Activated CD8-positive, alpha-beta memory T cell treated with anti-CD3 and anti-CD28 coated beads, Interleukin-2, amount 50 U/mL, for 1 hour (primary cell): ENCODE measurements around the gene ERICH4.
"Not testable (repeated sequence)": the region's sequence is repeated elsewhere in the genome, so short reads cannot be mapped to it uniquely, and the experiment has no call there.

Source experiments
- DNase-seq: peaks from one replicate; pipeline ENCODE4 v3.0.0-alpha.2; 2020; ENCODE audit errors: extremely low read depth

Gene ERICH4

DNA sequence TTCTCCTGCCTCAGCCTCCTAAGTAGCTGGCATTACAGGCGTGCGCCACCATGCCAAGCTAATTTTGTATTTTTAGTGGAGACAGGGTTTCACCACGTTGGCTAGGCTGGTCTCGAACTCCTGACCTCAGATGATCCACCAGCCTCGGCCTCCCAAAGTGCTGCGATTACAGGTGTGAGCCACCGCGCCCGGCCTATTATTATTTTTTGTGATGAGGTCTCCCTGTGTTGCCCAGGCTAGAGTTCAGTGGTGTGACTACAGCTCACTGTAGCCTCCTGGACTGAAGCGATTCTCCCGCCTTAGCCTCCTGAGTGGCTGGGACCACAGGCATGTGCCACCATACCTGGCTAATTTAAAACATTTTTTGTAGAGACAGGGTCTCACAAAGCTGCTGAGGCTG lies 7.6 kb upstream of the ERICH4 start:
- DNase-seq: not testable (repeated sequence)

DNA sequence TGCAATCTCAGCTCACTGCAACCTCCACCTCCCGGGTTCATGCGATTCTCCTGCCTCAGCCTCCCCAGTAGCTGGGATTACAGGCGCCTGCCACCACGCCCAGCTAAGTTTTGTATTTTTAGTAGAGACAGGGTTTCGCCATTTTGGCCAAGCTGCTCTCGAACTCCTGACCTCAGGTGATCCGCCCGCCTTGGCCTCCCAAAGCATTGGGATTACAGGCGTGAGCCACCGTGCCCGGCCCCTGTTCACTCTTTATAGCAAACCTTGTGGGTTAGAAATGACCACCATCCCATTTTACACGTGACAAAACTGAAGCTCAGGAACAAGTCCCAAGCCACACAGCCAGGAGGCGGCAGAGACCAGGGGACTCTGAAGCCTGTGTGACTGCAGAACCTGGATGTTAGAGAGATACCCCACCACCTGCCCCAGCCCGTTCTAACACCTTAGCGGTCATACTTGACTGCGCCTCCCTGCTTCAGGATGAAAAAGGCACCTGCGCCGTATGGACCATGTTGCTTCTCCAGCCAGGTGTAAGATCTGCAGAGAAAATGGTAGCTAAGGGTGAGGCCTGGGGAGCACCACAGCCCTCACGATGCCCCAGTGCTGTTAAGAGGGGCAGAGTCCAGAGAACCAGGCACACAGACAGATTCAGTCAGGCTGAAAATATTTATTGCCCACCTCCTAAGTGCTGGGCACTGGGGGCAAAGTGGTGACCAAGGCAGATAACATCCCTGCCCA lies 6.9 kb upstream of the ERICH4 start:
- no peak for DNase-seq

DNA sequence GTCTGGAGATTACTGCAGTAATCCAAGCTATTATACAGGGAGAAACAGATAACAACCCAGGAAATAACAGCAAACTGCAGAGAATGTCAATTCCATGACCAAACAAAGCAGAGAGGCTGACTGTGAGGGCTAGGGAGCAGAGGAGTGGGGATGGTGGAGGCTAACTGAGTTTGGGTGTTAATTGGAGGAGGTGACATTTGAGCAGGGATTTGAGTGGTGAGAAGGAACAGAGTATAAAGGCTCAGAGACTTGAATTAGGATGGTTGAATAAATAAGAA lies 6.3 kb upstream of the ERICH4 start:
- DNase-seq: no peak

DNA sequence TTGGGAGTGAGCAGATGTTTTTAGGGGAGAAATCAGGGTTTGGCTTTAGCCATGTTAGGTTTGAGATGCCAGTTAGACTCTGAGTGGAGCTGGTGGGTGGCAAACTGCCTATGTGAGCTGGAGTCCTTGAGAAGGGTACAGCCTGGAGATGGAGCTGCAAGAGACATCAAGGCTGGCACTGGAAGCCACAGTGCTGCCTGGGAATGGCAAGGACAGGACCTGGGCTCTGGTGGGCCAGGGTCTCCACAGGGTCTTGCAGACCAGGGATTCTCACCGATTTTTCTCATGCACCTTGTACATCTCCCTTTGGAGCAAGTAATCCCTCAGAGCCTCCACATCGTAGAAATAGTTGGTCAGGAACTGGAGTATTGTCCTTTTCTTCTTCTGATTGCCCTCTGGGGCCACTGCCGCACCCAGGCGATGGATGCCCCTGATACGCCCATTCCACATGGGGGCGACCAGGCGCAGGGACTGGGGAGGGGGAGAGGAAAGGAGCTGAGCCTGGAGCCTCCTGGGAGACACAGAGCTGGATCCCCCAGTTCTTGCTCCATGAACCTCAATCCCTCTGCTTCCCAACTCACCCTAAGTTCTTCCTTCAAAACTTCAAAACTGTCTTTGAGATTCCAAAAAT lies 4.9 kb upstream of the ERICH4 start:
- DNase-seq: no peak

DNA sequence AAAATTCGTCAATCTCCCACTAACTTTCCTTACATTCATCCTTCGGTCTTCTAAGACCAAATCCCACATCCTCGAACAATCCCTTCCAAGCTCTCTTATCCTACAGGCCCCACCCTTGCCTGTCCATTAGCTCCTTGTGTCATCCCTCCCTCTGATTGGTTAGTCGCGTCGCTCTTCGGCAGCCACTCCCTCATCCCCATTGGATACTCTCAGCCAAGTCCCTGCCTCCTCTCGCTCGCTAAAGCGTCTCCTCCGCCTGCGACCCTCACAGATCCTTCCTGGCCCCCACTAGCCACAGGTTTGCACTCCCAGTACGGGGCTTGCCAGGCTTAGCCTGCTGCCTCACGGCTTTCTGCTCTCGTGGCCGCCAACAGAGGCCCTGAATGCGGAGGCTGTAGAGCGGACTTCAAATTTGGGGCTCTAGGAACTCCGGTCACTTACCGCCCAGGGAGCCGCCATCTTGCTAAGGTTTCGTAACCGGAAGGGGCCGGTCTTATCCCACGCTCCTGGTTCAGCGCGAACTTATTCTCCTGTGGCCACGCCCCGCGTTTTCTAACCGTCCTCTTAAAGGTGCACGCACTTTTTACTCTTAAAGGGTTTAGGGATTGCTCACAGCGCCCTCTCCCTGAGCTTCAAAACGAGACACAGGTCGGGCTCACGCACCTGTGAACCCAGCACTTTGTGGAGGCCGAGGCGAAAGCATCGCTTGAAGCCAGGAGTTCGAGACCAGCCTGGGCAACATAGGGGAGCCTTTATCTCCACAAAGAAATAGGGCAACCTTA lies 3.3 kb upstream of the ERICH4 start, which contains the start of gene DMAC2:
DMAC2 (minus strand) TSS at position 472 of the 782 bp plus-strand sequence; CDS start at position 459, 13 bp downstream.
- DNase-seq: peak; percentile 89

DNA sequence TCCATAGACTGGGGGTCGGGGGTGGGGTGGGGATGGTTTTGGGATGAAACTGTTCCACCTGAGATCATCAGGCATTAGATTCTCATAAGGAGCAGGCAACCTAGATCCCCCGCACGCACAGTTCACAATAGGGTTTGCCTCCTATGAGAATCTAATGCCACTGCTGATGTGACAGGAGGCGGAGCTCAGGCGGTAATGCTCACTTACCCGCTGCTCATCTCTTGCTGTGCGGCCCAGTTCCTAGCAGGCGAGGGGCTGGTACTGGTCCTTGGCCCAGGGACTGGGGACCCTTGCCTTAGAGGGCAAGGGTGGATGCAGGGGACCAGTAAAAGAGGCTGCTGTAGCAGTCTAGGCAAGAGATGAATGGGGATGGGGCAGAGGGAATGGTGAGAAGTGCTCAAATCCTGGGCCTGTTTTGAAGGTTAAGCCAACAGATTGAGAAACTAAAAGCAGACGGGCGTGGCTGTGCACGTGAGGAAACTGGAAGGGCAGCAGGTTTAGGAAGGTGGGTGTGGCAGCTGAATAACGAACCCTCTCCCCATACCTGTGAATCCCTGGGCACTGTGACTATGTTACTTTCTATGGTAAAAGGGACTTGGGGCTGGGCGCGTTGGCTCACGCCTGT lies 1.5 kb upstream of the ERICH4 start:
- no peak for DNase-seq

DNA sequence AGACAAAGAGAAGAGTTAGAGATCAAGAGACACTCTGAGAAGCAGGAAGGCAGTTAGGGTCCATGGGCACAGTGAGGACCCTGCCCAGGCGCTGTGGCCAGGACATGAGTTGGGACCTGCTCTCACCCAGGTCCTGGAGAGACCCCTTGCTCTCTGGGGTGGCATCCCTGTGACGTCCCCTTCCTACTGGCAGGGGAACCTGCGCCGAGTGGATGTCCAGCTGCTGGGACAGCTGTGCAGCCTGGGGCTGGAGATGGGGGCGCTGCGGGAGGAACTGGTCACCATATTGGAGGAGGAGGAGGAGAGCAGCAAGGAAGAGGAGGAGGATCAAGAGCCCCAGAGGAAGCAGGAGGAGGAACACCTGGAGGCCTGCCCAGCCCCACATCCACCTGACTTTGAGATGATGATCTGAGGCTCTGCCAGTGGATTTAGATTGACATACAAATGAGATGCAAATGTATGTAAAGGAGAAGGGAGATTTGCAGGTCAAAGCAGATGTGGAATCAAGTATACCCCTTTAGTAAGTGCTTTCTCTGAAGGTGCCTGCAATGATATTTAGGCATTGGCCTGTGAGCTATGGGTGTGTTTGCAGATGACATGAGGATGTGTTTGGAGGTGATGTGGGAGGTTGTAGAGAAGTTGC lies 978 bp downstream of the ERICH4 start:
- DNase-seq: no peak

DNA sequence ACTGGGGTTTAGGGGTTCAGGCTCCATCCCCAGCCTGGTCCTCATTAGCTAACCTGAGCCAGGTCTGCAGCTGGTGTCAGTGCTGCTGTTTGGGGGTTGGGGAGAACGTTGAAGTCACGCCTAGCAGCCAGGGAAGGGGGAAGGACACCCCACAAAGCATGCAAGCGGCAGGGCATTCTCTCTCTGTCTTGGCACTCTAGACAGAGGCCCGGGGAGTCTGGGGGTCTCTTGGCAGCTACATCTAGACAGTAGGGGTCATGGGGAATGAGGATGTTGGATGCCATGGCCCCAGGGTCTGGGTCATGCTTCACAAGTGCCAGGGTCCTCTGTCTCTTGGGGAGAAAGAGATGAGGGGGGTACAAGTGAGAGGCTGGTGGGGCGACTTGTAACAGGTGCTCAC lies 2.6 kb downstream of the ERICH4 start:
- no peak for DNase-seq

DNA sequence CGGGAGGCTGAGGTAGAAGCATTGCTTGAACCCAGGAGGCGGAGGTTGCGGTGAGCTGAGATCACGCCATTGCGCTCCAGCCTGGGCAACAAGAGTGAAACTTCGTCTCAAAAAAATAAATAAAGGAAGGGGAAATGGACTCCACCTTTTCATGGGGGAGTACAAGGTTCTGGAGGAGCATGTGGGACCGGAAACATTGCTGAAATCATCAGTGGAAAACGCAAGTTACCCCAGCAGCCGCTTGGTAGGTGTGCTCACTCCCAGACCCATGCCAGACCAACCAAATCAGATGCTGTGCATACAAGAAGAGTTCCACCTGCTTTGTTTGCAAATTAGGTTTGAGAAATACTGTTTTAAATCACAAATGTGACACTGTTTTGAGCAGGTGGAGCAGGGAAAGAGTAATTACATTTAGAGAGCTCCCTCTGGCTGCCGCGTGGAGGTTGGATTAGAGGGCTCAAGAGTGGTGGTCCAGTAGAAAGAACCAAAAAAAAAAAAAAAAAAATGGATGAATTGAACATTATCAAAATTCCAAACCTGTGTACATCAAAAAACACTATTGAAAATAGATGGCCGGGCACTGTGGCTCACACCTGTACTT lies 4.9 kb downstream of the ERICH4 start:
- DNase-seq: no peak

DNA sequence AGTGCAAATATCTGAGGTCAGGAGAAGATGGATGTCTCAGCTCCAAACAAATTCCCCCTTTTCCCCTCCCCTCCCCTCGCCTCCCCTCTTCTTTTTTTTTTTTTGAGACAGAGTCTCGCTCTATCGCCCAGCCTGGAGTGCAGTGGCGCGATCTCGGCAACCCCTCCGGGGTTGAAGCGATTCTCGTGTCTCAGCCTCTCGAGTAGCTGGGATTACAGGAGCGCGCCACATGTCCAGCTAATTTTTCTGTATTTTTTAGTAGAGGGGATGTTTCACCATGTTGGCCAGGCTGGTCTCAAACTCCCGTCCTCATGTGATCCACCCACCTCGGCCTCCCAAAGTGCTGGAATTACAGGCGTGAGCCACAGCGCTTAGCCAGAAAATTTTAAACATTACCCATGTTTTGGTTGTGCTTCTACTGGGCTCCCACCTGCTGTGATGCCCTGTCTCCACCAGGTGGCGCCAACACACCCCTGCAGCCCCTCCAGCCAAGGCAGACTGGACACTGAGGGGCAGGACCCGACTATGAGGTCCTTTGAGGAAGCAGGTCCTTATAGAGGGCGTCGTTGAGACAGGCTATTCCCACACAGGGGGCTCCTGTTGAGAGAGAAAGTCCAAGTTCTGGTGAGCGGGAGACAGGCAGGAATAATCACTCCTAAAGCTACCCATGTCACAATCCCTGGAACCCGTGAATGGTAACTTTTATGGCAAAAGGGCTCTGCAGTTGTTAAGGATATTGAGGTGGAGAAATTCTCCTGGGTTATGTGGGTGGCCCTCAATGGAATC lies 6.3 kb downstream of the ERICH4 start:
- DNase-seq: no peak

DNA sequence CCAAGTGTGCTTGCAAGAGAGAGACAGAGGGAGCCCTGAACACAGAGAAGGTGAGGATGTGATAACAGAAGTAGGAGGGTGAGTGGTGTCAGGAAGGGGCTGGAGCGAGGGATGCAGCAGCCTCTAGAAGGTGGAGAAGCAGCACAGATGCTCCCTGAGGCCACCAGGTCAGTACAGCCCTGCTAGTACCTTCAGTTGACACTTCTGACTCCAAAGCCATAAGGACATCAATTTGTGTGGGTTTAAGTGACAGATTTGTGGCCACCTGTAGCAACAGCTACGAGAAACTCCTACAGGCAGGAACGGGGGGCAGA lies 6.9 kb downstream of the ERICH4 start:
- no peak for DNase-seq

DNA sequence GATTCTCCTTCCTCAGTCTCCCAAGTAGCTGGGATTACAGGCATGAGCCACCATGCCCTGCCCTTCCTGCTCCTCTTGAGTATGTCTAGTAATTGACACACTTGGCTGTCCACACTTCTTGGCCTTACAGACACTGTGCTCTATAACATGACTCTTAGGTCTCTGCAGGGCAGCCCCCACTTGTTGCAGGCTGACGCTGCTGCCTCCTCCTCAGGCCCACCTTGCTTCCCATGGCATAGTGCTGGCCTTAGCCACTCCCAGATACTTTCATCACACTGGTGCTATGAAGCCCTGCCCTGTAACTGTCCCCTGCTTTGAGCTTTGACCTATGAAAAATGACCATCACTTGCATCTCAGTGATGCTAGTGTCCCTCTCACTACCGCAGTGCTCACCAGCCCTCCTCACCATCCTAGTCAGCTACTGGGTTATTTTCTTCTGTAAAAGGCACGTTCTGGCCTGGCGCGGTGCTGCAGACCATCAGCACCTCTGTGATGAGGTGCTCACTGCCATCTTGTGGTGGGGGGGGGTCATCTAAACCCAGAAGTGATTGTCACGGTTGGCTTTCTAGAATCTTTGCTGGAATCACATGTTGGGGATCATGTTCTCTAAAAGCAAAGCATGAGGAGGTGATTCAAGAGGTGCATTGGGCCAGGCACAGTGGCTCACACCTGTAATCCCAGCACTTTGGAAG lies 9.8 kb downstream of the ERICH4 start:
- no peak for DNase-seq

DNA sequence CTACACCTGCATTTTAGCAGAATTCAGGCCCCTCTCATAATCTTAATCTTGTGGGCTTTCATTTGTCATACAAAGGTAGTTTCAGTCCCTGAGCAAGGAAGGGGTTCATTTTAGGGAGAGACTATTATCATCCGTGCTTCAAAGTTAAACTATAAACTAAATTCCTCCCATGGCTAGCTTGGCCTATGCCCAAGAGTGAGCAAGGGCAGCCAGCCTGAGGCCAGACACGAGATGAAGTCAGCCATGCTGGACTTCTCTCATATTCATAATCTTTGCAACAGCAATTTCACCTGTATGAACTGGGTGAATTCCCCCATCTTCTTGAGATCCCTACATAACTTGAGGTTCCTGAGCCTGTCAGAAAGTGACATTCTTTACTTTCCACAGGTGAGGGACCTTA lies 13.0 kb downstream of the ERICH4 start:
- DNase-seq: no peak

DNA sequence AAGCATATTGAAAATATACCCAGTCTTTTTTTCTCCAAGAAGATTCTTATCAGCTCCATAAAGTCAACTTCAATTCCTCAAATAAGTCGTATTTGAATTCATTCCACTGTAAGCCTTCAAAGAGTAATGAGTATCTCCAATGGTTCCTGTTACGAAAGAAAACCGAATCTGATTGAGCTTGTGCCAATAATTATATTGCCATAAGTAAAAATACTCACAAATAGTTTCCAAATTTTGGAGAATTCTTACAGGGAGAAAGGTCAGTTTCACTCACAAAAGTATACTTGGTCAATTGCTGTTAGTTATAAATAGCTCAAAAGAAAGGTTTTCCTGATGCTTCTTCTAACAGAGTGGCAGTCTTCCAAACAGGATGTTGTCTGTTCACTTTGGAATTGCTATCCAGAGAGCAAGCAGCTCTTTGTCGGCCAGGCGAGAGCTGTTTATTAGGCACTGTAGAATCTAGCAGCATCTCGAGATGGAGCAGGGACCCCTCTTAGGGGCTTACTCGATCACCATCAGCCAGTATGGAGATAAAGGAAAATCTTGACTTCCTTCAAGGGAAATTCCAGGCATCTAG lies 13.5 kb downstream of the ERICH4 start:
- DNase-seq: no peak

DNA sequence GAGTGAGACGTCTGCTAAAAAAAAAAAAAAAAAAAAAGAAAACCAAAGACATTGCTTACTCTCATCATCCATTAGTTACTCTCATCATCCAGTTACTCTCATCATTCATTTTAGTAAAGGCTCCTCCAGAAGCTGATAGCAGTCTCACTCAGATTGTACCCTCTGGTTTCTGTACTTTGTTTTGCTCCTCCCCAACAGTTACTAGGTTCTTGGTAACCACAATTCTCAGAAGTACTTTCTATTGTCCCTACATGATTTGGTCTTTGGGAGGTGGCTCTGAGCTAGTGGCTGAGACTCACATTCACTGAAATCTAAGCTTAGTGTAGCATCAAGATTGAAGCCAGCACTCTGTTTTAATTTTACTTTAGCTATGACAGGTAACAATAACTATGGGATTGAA lies 14.3 kb downstream of the ERICH4 start:
- DNase-seq: no peak

DNA sequence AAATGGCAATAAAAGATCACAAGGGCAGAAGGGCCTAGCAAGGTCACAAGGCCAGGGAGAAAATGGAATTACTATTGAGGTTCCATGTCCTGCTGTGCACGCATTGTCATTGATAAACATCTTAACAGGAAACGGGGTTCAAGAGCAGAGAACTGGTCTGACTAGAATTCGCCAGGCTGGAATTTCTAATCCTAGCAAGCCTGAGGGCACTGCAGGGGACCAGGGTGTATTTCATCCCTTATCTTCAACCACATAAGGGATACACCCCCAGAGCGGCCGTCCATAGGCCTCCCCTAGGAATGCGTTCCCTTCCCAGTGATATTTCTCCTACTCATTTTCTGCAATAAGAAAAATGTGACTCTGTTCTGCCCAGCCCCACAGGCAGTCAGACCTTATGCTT lies 19.5 kb downstream of the ERICH4 start:
- no peak for DNase-seq

DNA sequence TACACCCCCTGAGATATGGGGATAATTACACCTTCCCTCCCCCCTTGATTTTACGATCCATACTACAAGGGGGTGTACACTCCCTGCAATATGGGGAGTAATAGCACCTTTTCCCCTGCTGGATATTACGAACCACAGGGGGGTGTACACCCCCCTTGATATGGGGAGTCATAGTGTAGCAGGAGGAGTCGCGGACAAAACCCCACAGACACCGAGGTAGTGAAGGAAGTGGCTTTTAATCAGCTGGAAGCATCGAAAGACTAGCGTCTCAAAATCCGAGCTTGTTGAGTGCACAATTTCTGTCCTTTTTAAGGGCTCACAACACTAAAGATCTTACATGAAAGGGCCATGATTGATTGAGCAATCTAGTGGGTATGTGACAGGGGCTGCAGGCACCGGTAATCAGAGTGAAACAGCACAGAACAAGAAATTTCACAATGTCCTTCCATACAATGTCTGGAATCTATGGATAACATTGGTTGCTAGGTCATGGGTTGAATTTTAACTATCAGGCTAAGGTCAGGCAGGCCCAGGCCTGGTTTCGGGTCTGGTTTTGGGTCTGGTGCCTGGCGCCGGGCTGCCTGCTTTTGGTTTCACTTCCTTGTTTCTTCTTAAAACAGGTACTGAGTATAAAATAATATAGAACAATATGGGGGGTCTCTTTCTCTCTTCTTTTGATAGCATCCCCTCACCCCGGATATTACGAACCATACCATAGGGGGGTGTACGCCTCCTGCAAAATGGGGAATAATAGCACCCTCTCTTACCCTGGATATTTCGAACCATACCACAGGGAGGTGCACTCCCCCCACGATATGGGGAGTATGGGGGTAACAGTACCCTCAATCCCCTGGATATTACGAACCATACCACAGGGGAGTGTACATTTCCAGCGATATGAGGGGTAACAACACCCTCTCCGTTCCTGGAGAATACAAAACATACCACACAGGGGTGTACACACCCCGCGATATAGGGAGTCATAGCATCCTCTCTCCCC lies 20.6 kb downstream of the ERICH4 start:
- DNase-seq: not testable (repeated sequence)

DNA sequence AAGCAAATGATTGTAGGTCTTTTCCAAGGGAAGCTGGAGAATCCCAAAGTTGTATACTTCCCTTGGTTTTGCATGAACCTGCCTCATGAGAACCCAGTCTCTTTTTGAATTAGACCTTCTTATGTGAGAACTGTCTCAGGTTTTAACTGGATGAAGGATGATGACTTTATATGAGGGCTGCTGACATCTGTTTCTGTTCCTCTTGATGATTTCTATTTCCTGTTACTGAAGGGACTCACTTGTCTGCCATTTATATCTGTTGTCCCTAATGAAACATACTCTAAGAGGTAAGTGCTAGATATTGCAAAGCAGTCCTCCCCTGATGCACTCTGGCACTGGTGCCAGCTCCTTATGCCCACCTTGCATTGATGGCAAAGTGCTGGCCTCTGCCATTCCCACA lies 33.6 kb downstream of the ERICH4 start:
- no peak for DNase-seq

DNA sequence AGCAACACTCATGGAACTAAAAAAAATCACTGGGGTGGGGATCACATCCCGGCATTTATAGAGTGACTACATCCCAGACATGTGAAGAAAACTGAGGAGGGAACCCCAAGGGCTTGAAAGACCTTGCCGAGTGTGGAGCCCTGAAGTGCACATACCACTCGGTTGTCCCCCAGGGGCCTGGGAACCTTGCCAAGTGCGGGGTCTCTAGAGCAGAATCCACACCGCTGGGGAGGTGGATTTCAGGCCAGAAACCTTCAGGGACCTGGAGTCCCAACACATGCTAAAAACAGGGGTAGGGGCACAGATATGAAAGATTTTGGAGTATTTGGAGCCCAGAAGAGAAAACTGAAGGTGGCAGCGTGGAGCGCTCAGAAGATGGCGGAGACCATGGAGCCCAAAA lies 35.2 kb downstream of the ERICH4 start:
- no peak for DNase-seq
